ENCODE results near the gene ATXN10.
"Not testable (repeated sequence)": the region's sequence is repeated elsewhere in the genome, so short reads cannot be mapped to it uniquely, and the experiment has no call there.

The ATXN10 gene

DNA sequence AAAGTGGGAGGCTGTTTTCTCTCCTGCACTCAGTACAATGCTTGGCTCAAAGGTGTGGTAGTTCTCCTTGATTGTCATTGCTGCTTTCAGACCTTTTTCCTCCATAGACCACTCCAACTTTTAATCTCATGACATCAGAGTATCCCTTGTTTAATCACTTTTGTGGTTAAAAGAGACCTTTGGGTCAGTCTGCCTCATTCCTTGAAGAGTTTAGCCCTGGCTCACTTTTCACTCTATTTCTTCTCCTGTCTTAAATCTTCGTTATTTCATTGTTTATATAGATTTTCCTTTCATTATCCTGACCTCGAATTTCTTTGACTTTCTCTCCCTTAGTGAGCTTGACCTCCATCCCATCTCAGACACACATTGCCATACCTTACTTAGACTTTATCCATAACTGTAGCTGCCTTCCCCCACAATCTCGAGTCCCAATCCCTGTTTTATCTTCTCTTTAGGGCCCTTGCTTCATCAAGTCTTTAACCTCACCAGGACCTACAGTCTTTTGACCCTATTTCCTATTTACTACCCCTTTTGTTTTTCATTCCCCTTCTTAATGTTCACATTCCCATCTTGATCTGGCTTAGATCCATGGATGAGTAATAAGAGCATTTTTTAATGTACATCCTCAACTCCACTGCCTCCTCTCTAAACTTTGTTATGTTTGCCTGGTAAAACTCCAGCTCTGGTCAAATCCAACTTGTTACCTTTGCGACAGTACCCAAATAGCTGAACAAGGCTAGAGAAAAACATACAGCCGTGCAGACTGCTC is 9.5 kb downstream of the ATXN10 start:
- peaks cover 76% of the 10 kb centered on the region for H4K20me1 ChIP-seq (ENCODE audit: insufficient read depth, low read length, poor library complexity, severe bottlenecking)
- no peaks in the 10 kb centered on the region for H3F3A ChIP-seq (ENCODE audit: low read depth)
- peaks cover 100% of the 10 kb centered on the region for H3K79me2 ChIP-seq (ENCODE audit: insufficient read depth, low read length)
- no peak overlapping the region for H3K9ac ChIP-seq (ENCODE audit: low read depth, low read length, poor library complexity, severe bottlenecking)
- no peak for TF ChIP-seq EZH2phosphoT487 (IDR thresholded peaks at IDR 0.05; ENCODE audit: borderline replicate concordance)
- TF ChIP-seq, protein P1, sequence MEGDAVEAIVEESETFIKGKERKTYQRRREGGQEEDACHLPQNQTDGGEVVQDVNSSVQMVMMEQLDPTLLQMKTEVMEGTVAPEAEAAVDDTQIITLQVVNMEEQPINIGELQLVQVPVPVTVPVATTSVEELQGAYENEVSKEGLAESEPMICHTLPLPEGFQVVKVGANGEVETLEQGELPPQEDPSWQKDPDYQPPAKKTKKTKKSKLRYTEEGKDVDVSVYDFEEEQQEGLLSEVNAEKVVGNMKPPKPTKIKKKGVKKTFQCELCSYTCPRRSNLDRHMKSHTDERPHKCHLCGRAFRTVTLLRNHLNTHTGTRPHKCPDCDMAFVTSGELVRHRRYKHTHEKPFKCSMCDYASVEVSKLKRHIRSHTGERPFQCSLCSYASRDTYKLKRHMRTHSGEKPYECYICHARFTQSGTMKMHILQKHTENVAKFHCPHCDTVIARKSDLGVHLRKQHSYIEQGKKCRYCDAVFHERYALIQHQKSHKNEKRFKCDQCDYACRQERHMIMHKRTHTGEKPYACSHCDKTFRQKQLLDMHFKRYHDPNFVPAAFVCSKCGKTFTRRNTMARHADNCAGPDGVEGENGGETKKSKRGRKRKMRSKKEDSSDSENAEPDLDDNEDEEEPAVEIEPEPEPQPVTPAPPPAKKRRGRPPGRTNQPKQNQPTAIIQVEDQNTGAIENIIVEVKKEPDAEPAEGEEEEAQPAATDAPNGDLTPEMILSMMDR (conservative IDR thresholded peaks at IDR 0.05; ENCODE audit: low read length), result no peak
- no peaks in the 10 kb centered on the region for H3K9me2 ChIP-seq (replicated peaks; ENCODE audit: low read depth, low read length)
- H3K4me2 ChIP-seq (ENCODE audit: low read depth, low read length, poor library complexity, severe bottlenecking), result peak overlapping the region; percentile 19
- H3K9me3 ChIP-seq (ENCODE audit: insufficient read depth, low read depth, low read length), result no peaks in the 10 kb centered on the region
- H3K36me3 ChIP-seq (ENCODE audit: insufficient read depth, low read length), result no peaks in the 10 kb centered on the region
- H3K4me1 ChIP-seq (ENCODE audit: insufficient read depth, low read length, poor library complexity, severe bottlenecking), result peaks cover 70% of the 10 kb centered on the region
- H2AFZ ChIP-seq (ENCODE audit: low read length), result no peak overlapping the region
- H3K27me3 ChIP-seq (ENCODE audit: insufficient read depth, low read length, poor library complexity, severe bottlenecking), result no peaks in the 10 kb centered on the region
- H3K4me3 ChIP-seq (ENCODE audit: low read length, poor library complexity, severe bottlenecking), result no peak overlapping the region

DNA sequence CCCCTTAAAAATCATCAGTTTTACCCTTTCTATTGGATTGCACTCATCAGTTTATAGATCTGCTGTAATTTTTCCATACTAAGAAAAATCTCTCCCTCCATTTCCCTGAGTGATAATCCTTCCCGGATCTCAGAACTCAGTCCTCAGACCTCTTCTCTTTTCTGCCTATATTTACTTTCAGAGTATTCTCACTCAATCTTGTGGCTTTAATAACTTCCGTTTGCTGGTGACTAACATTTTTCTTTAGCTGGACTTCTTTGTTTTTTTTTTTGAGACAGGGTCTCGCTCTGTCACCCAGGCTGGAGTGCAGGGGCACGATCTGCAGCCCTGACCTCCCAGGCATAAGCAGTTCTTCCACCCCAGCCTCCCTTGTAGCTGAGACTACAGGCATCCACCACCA is 10.4 kb downstream of the ATXN10 start:
- no peaks in the 10 kb centered on the region for H3F3A ChIP-seq (ENCODE audit: low read depth)
- H3K36me3 ChIP-seq (ENCODE audit: insufficient read depth, low read length), result no peaks in the 10 kb centered on the region
- no peaks in the 10 kb centered on the region for H3K9me3 ChIP-seq (ENCODE audit: insufficient read depth, low read depth, low read length)
- TF ChIP-seq EZH2phosphoT487 (IDR thresholded peaks at IDR 0.05; ENCODE audit: borderline replicate concordance), result no peak
- TF ChIP-seq, protein P1 (conservative IDR thresholded peaks at IDR 0.05; ENCODE audit: low read length), result no peak
- no peaks in the 10 kb centered on the region for H3K9me2 ChIP-seq (replicated peaks; ENCODE audit: low read depth, low read length)
- peaks cover 100% of the 10 kb centered on the region for H3K79me2 ChIP-seq (ENCODE audit: insufficient read depth, low read length)
- no peak overlapping the region for H3K9ac ChIP-seq (ENCODE audit: low read depth, low read length, poor library complexity, severe bottlenecking)
- H3K4me2 ChIP-seq (ENCODE audit: low read depth, low read length, poor library complexity, severe bottlenecking), result no peak overlapping the region
- H2AFZ ChIP-seq (ENCODE audit: low read length), result no peak overlapping the region
- H3K4me1 ChIP-seq (ENCODE audit: insufficient read depth, low read length, poor library complexity, severe bottlenecking), result peaks cover 66% of the 10 kb centered on the region
- H3K27me3 ChIP-seq (ENCODE audit: insufficient read depth, low read length, poor library complexity, severe bottlenecking), result no peaks in the 10 kb centered on the region
- peaks cover 78% of the 10 kb centered on the region for H4K20me1 ChIP-seq (ENCODE audit: insufficient read depth, low read length, poor library complexity, severe bottlenecking)
- H3K4me3 ChIP-seq (ENCODE audit: low read length, poor library complexity, severe bottlenecking), result no peak overlapping the region

DNA sequence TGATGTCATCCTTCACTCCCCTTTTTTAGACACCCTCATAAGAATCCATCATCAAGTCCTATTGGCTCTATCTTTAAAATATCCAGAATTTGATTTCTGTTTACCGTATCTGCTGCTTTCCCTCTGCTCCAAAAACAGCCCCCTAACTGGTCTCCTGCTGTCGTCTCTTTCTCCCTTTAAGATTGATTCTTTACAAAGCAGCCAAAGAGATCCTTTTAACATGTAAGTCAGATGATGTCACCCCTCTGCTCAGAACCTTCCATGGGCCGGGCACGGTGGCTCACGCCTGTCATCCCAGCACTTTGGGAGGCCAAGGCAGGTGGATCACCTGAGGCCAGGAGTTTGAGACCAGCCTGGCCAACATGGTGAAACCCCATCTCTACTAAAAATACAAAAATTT is 11.1 kb downstream of the ATXN10 start:
- not testable (repeated sequence) for H3K4me2 ChIP-seq (ENCODE audit: low read depth, low read length, poor library complexity, severe bottlenecking); H3K4me3 ChIP-seq (ENCODE audit: low read length, poor library complexity, severe bottlenecking); H3K27me3 ChIP-seq (ENCODE audit: insufficient read depth, low read length, poor library complexity, severe bottlenecking); H3K9ac ChIP-seq (ENCODE audit: low read depth, low read length, poor library complexity, severe bottlenecking); H2AFZ ChIP-seq (ENCODE audit: low read length); H3K9me2 ChIP-seq (replicated peaks; ENCODE audit: low read depth, low read length); H3K36me3 ChIP-seq (ENCODE audit: insufficient read depth, low read length); H3F3A ChIP-seq (ENCODE audit: low read depth); H3K9me3 ChIP-seq (ENCODE audit: insufficient read depth, low read depth, low read length)
- Histone ChIP-seq H4K20me1 (ENCODE audit: insufficient read depth, low read length, poor library complexity, severe bottlenecking) (peaks cover 73% of the 10 kb centered on the region), H3K4me1 (ENCODE audit: insufficient read depth, low read length, poor library complexity, severe bottlenecking) (peaks cover 59% of the 10 kb centered on the region), H3K79me2 (ENCODE audit: insufficient read depth, low read length) (peaks cover 100% of the 10 kb centered on the region)

DNA sequence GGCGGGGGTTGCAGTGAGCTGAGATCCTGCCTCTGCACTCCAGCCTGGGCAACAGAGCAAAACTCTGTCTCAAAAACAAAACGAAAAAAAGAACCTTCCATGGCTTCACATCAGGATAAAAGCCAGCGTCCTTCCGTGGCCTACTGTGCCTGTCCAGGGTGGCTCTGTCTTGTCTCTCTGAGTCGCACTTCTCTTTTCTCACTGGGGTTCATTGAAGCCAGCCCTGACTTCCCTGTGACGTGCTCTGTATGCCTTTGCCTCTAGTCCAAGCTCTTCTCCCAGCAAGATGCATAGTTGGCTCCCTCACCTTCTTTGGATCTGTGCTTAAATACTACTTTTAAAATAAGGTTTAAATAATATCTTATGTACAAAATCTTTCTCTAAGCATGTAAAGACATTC is 11.6 kb downstream of the ATXN10 start:
- no peaks in the 10 kb centered on the region for H3K9me2 ChIP-seq (replicated peaks; ENCODE audit: low read depth, low read length)
- H3K9ac ChIP-seq (ENCODE audit: low read depth, low read length, poor library complexity, severe bottlenecking), result no peak overlapping the region
- H4K20me1 ChIP-seq (ENCODE audit: insufficient read depth, low read length, poor library complexity, severe bottlenecking), result peaks cover 68% of the 10 kb centered on the region
- peaks cover 100% of the 10 kb centered on the region for H3K79me2 ChIP-seq (ENCODE audit: insufficient read depth, low read length)
- H3K9me3 ChIP-seq (ENCODE audit: insufficient read depth, low read depth, low read length), result no peaks in the 10 kb centered on the region
- H3K4me2 ChIP-seq (ENCODE audit: low read depth, low read length, poor library complexity, severe bottlenecking), result peak overlapping the region; percentile 65
- no peak for TF ChIP-seq EZH2phosphoT487 (IDR thresholded peaks at IDR 0.05; ENCODE audit: borderline replicate concordance)
- TF ChIP-seq, protein P1 (conservative IDR thresholded peaks at IDR 0.05; ENCODE audit: low read length), result no peak
- H3K4me1 ChIP-seq (ENCODE audit: insufficient read depth, low read length, poor library complexity, severe bottlenecking), result peaks cover 54% of the 10 kb centered on the region
- no peaks in the 10 kb centered on the region for H3F3A ChIP-seq (ENCODE audit: low read depth)
- H3K4me3 ChIP-seq (ENCODE audit: low read length, poor library complexity, severe bottlenecking), result no peak overlapping the region
- H3K27me3 ChIP-seq (ENCODE audit: insufficient read depth, low read length, poor library complexity, severe bottlenecking), result no peaks in the 10 kb centered on the region
- H2AFZ ChIP-seq (ENCODE audit: low read length), result no peak overlapping the region
- H3K36me3 ChIP-seq (ENCODE audit: insufficient read depth, low read length), result no peaks in the 10 kb centered on the region
